ENCODE results near the gene INVS. TPM values are rescaled to one million over a fixed set of nuclear protein-coding genes. Genes with fewer than 3 reads are reported as not detected.

Gene INVS
- total and polyA plus RNA-seq, 2 experiments from 2014 or later, result 4.1 to 8.7 TPM

DNA sequence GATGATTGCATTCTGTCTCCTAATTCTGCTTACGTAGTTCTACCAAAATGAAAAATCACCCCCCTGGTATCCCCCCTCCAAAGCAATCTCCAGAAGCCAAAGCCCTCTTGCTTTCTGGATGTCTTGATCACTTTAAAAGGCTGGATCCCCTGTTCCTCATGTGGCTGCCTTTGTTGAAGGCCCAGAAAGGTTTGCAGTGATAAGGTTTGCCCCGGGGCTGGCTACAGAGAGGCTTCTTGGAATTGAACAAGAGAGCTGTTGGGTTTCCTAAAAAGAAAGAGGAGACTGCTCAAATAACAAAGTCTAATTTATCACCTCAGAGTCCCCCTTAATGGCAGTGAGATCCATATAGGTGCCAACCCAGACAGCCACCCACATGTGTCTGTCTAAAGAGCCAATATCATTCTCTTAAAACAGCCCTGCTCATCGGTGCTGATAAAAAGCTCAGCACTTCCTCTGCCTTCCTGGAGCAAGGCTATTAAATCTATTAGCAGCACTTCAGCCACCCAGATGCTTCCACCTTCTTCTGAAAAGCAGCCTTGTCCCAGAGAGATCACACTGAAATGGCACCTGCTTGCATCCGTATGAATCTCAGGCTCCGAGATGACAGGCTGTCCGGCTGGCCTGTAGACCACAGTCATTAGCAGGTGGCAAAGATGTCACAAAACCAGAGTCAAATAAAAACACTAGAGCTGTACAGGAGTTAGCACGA is 182.8 kb downstream of the INVS start:
- no peaks in the 10 kb centered on the region for H3K27me3 Mint-ChIP-seq (ENCODE audit: insufficient read depth, low read depth, poor library complexity)
- no peak overlapping the region for H3K27ac Mint-ChIP-seq

More for the DNA sequence above, 182.8 kb downstream of the INVS start:
- Histone ChIP-seq H3K4me2 (no peak overlapping the region), H3K36me3 (ENCODE audit: insufficient read depth) (no peaks in the 10 kb centered on the region), H3F3A (replicated peaks; ENCODE audit: low read depth) (no peaks in the 10 kb centered on the region), H3K27ac (ENCODE audit: low read depth) (no peak overlapping the region), H3K4me3 (no peak overlapping the region), H4K20me1 (replicated peaks; ENCODE audit: insufficient read depth) (no peaks in the 10 kb centered on the region), H3K27me3 (ENCODE audit: insufficient read depth) (no peaks in the 10 kb centered on the region), H2AFZ (no peak overlapping the region), H3K79me2 (replicated peaks; ENCODE audit: insufficient read depth) (no peaks in the 10 kb centered on the region), H3K9me2 (ENCODE audit: insufficient read depth) (no peaks in the 10 kb centered on the region), H3K4me1 (ENCODE audit: insufficient read depth) (no peaks in the 10 kb centered on the region)
- DNase-seq (ENCODE audit: low spot score) (no peak), ATAC-seq (no peak)
- no peak for TF ChIP-seq CREB1 (CRISPR knock-in tag; IDR thresholded peaks at IDR 0.05; ENCODE audit: low read depth)
- no peak for TF ChIP-seq ZNF462 (CRISPR knock-in tag; IDR thresholded peaks at IDR 0.05)
- no peak for TF ChIP-seq EZH2phosphoT487 (IDR thresholded peaks at IDR 0.05; ENCODE audit: unreplicated experiment)
- no peak for TF ChIP-seq NANOG (IDR thresholded peaks at IDR 0.05; ENCODE audit: borderline replicate concordance)
- TF ChIP-seq, protein P1, sequence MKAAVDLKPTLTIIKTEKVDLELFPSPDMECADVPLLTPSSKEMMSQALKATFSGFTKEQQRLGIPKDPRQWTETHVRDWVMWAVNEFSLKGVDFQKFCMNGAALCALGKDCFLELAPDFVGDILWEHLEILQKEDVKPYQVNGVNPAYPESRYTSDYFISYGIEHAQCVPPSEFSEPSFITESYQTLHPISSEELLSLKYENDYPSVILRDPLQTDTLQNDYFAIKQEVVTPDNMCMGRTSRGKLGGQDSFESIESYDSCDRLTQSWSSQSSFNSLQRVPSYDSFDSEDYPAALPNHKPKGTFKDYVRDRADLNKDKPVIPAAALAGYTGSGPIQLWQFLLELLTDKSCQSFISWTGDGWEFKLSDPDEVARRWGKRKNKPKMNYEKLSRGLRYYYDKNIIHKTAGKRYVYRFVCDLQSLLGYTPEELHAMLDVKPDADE (IDR thresholded peaks at IDR 0.05), result no peak
- no peak for TF ChIP-seq REST (IDR thresholded peaks at IDR 0.05; ENCODE audit: unreplicated experiment)
- TF ChIP-seq POLR2AphosphoS5 (IDR thresholded peaks at IDR 0.05; ENCODE audit: low read depth), result no peak
- no peak for TF ChIP-seq CTCF (conservative IDR thresholded peaks at IDR 0.05; ENCODE audit: low read depth in 2 of 2)
- TF ChIP-seq ZNF114 (CRISPR knock-in tag; IDR thresholded peaks at IDR 0.05), result no peak
- TF ChIP-seq ZNF331 (CRISPR knock-in tag; IDR thresholded peaks at IDR 0.05; ENCODE audit: low read depth), result no peak
- no peak for TF ChIP-seq EZH2 (IDR thresholded peaks at IDR 0.05; ENCODE audit: low read depth, unreplicated experiment)
- TF ChIP-seq JUNB (IDR thresholded peaks at IDR 0.05; ENCODE audit: unreplicated experiment), result no peak
- TF ChIP-seq STAT1 (IDR thresholded peaks at IDR 0.05; ENCODE audit: unreplicated experiment), result no peak
- 0 out of 3 replicates have a peak, but pooled peaks cover 2% of the 10 kb centered on the region for H3K9me3 Mint-ChIP-seq
- no peaks in the 10 kb centered on the region for H3K4me1 Mint-ChIP-seq
- H3K4me3 Mint-ChIP-seq, result no peak overlapping the region
- peaks cover 21% of the 10 kb centered on the region for H3K36me3 Mint-ChIP-seq (ENCODE audit: low read depth)

Measured in GM23338 (cell line).